PFSK-1 (cell line): ENCODE results near the gene ERCC8.

Experiments used
- FOXP2 ChIP-seq: optimal IDR thresholded peaks from 2 replicates; pipeline ENCODE3; 2011; ENCODE audit warnings: borderline replicate concordance, control low read depth, inconsistent platforms; ENCODE audit not compliant: insufficient read depth; ENCODE audit errors: extremely low read length, extremely low read depth
- POLR2AphosphoS5 ChIP-seq: IDR thresholded peaks from 2 replicates; pipeline ENCODE4 v1.6.1; 2012; ENCODE audit warnings: low read depth, mild to moderate bottlenecking, control low read depth, low read length, moderate library complexity
- SIN3A ChIP-seq: IDR thresholded peaks from 2 replicates; pipeline ENCODE4 v1.6.1; 2012; ENCODE audit warnings: mild to moderate bottlenecking, low read length, moderate library complexity, borderline replicate concordance; ENCODE audit not compliant: insufficient read depth
- TAF1 ChIP-seq: IDR thresholded peaks from 2 replicates; pipeline ENCODE4 v1.6.1; 2012; ENCODE audit warnings: low read length, control low read depth, borderline replicate concordance; ENCODE audit not compliant: insufficient read depth
- TF ChIP-seq, protein P1 (sequence below), 2 experiments: IDR thresholded peaks; 2 replicates each; pipeline versions ENCODE4 v1.6.1 to v1.8.0; 2011 to 2012; ENCODE audit warnings: low read depth in 2 of 2, low read length in 2 of 2, control low read depth in 1 of 2, inconsistent platforms in 1 of 2, mild to moderate bottlenecking in 1 of 2, moderate library complexity in 1 of 2; ENCODE audit not compliant: insufficient read depth in 1 of 2

The ERCC8 gene

DNA sequence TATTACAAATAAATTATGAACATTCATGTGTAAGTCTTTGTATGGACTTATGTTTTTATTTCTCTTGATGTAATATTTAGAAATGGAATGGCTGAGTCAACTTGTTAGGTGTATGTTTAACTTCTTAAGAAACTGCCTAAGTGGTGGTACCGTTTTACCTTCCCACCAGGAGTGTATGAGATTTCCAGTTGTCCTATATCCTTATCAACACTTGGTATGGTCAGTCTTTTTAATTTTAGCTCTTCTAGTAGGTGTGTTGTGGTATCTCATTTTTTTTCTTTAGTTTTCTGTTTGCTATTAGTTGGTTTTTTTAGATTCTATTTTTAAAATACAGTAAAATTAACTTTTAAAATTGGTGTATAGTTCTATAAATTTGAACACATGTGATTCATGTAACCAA lies 3.9 kb upstream of the ERCC8 start:
- TF ChIP-seq TAF1 (no peak), FOXP2 (no peak), SIN3A (no peak), POLR2AphosphoS5 (no peak)
- TF ChIP-seq, protein P1, sequence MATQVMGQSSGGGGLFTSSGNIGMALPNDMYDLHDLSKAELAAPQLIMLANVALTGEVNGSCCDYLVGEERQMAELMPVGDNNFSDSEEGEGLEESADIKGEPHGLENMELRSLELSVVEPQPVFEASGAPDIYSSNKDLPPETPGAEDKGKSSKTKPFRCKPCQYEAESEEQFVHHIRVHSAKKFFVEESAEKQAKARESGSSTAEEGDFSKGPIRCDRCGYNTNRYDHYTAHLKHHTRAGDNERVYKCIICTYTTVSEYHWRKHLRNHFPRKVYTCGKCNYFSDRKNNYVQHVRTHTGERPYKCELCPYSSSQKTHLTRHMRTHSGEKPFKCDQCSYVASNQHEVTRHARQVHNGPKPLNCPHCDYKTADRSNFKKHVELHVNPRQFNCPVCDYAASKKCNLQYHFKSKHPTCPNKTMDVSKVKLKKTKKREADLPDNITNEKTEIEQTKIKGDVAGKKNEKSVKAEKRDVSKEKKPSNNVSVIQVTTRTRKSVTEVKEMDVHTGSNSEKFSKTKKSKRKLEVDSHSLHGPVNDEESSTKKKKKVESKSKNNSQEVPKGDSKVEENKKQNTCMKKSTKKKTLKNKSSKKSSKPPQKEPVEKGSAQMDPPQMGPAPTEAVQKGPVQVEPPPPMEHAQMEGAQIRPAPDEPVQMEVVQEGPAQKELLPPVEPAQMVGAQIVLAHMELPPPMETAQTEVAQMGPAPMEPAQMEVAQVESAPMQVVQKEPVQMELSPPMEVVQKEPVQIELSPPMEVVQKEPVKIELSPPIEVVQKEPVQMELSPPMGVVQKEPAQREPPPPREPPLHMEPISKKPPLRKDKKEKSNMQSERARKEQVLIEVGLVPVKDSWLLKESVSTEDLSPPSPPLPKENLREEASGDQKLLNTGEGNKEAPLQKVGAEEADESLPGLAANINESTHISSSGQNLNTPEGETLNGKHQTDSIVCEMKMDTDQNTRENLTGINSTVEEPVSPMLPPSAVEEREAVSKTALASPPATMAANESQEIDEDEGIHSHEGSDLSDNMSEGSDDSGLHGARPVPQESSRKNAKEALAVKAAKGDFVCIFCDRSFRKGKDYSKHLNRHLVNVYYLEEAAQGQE (IDR thresholded peaks at IDR 0.05; ENCODE audit: insufficient read depth in 1 of 2, low read depth in 2 of 2, low read length in 2 of 2), result no peak

GRCh38 chr5:60945813-60946187 lies 930 bp upstream of the ERCC8 start:
- TF ChIP-seq SIN3A, result 0 out of 2 replicates have a peak, but pooled peaks have one; percentile 26
- TF ChIP-seq, protein P1 (IDR thresholded peaks at IDR 0.05; ENCODE audit: insufficient read depth in 1 of 2, low read depth in 2 of 2, low read length in 2 of 2), result no peak

- TF ChIP-seq, protein P1 (IDR thresholded peaks at IDR 0.05; ENCODE audit: insufficient read depth in 1 of 2, low read depth in 2 of 2, low read length in 2 of 2), result no peak
- no peak for TF ChIP-seq TAF1
These were observed 1.2 kb downstream of the ERCC8 start for GRCh38 chr5:60943624-60944023.

DNA sequence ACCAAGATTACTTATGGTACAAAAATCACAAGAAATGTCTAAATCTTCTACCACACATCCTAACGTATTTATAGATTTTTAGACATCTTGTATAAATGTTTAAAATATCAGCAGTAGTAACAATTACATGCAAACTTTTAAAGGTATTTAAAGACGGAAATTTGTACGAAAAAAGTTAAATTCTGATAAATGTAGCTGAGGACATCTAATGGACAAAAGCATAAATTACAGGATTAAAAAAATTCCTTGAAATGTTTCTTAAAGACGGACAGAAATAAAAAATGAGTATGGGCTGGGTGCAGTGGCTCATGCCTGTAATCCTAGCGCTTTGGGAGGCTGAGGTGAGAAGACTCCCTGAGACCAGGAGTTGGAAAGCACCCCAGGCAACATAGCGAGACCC lies 15.8 kb downstream of the ERCC8 start:
- TF ChIP-seq SIN3A, result no peak
- TF ChIP-seq TAF1, result no peak
- TF ChIP-seq, protein P1 (IDR thresholded peaks at IDR 0.05; ENCODE audit: insufficient read depth in 1 of 2, low read depth in 2 of 2, low read length in 2 of 2), result no peak
- no peak for TF ChIP-seq FOXP2
- no peak for TF ChIP-seq POLR2AphosphoS5

DNA sequence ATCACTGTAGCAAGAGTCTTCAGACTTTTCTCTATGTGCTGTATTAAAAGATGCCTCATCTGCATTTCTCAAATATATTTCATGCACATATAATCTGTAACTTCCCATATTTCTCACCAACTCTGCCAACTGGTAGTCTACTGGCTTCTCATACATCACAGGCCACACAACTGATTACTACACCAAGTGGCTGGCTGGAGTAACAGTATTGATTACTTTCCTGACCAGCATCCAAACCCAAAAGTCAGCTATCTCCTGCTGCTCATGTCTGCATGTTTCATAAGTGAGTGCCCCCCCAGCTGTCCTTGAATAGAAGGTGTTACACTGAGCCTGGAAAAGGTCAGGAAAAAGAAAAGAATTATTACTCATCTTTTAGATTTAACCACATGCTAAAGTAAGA lies 17.4 kb downstream of the ERCC8 start:
- no peak for TF ChIP-seq SIN3A
- TF ChIP-seq TAF1, result no peak
- no peak for TF ChIP-seq FOXP2
- TF ChIP-seq, protein P1 (IDR thresholded peaks at IDR 0.05; ENCODE audit: insufficient read depth in 1 of 2, low read depth in 2 of 2, low read length in 2 of 2), result no peak
- TF ChIP-seq POLR2AphosphoS5, result no peak
